ENCODE measurements around the gene EVI5L.
"Not testable (repeated sequence)": the region's sequence is repeated elsewhere in the genome, so short reads cannot be mapped to it uniquely, and the experiment has no call there.

Gene EVI5L

GRCh38 chr19:7829561-7830271 is at the start of gene EVI5L:
TSS of gene EVI5L (plus strand) at chr19:7830218. CDS start at chr19:7846543, 16,325 bp downstream.
- DNase-seq = peak; percentile 100

GRCh38 chr19:7781157-7781556 is 48.9 kb upstream of the EVI5L start:
- no peak for DNase-seq

GRCh38 chr19:7783991-7784423 is 46.0 kb upstream of the EVI5L start:
- no peak for DNase-seq

- no peak for DNase-seq
Observed at GRCh38 chr19:7784856-7785255, 45.2 kb upstream of the EVI5L start.

GRCh38 chr19:7787141-7787540 is 42.9 kb upstream of the EVI5L start:
- DNase-seq = no peak

GRCh38 chr19:7787602-7788177 is 42.3 kb upstream of the EVI5L start:
- no peak for DNase-seq

- DNase-seq = no peak
Observed at GRCh38 chr19:7788178-7788932, 41.7 kb upstream of the EVI5L start.

GRCh38 chr19:7788933-7789323 is 41.1 kb upstream of the EVI5L start:
- no peak for DNase-seq

GRCh38 chr19:7789447-7789846 is 40.6 kb upstream of the EVI5L start:
- no peak for DNase-seq

- no peak for DNase-seq
Observed at GRCh38 chr19:7790416-7790815, 39.6 kb upstream of the EVI5L start.

GRCh38 chr19:7792281-7792680 is 37.7 kb upstream of the EVI5L start:
- DNase-seq = peak; percentile 24

GRCh38 chr19:7792701-7793100 is 37.3 kb upstream of the EVI5L start:
- not testable (repeated sequence) for DNase-seq

- no peak for DNase-seq
Observed at GRCh38 chr19:7793493-7793892, 36.5 kb upstream of the EVI5L start.

GRCh38 chr19:7795555-7796161 is 34.4 kb upstream of the EVI5L start:
- DNase-seq = no peak

GRCh38 chr19:7799640-7800355 is 30.2 kb upstream of the EVI5L start:
- DNase-seq = peak; percentile 92

- no peak for DNase-seq
Observed at GRCh38 chr19:7801020-7801570, 28.9 kb upstream of the EVI5L start.

GRCh38 chr19:7806234-7806633 is 23.8 kb upstream of the EVI5L start:
- no peak for DNase-seq

GRCh38 chr19:7806876-7807275 is 23.1 kb upstream of the EVI5L start:
- no peak for DNase-seq

- peak; percentile 78 for DNase-seq
Observed at GRCh38 chr19:7808108-7808507, 21.9 kb upstream of the EVI5L start.

- no peak for DNase-seq
Observed at GRCh38 chr19:7811989-7812388, 18.0 kb upstream of the EVI5L start.

- no peak for DNase-seq
Observed at GRCh38 chr19:7815325-7815724, 14.7 kb upstream of the EVI5L start.

GRCh38 chr19:7816040-7816439 is 14.0 kb upstream of the EVI5L start:
- DNase-seq = not testable (repeated sequence)

- no peak for DNase-seq
Observed at GRCh38 chr19:7817801-7818200, 12.2 kb upstream of the EVI5L start.
